ENCODE results near the gene TINCR. TPM values are rescaled to one million over a fixed set of nuclear protein-coding genes. Genes with fewer than 3 reads are reported as not detected.

TINCR gene
- total RNA-seq, 1 donor from 2014 or later, result 3.9 TPM

Other genes starting within 250 kb of the TINCR start
- 107 TPM for gene PTPRS, start 227.1 kb downstream of the TINCR start, total RNA-seq
- not detected for gene ZNRF4, start 112.5 kb downstream of the TINCR start, total RNA-seq
- gene SAFB2, start 54.8 kb upstream of the TINCR start, total RNA-seq, result 81.8 TPM
- 87.1 TPM for gene SAFB, start 55.1 kb upstream of the TINCR start, total RNA-seq
- 42.7 TPM for gene MICOS13, start 112.6 kb upstream of the TINCR start, total RNA-seq
- 8.6 TPM for gene HSD11B1L, start 113.1 kb upstream of the TINCR start, total RNA-seq
- 566 TPM for gene RPL36, start 122.3 kb upstream of the TINCR start, total RNA-seq
- 65.3 TPM for gene LONP1, start 152.2 kb upstream of the TINCR start, total RNA-seq
- gene CATSPERD, start 152.7 kb upstream of the TINCR start, total RNA-seq, result 6.4 TPM
- gene PRR22, start 216.8 kb upstream of the TINCR start, total RNA-seq, result 2.7 TPM
- 24.3 TPM for gene DUS3L, start 223.2 kb upstream of the TINCR start, total RNA-seq
- gene NRTN, start 237.1 kb upstream of the TINCR start, total RNA-seq, result 2.7 TPM